HCT116 (cell line): ENCODE measurements around the gene PRKD2. TPM values are rescaled to one million over a fixed set of nuclear protein-coding genes. Genes with fewer than 3 reads are reported as not detected.
A peak's percentile ranks its signal among the peaks of the same experiment; 100 is the strongest.

ENCODE experiments used
- ATAC-seq: fragments of 200-7000 bp; cut with Tn5 transposase; 2 replicates; pipeline ENCODE4 v1.9.1; 2020; ENCODE audit warnings: mild to moderate bottlenecking, moderate library complexity
- BruUV-seq: library from RNA; stranded (reverse); fragments of 400-500 nt; replicated peaks from 2 replicates; lab custom pipeline; 2021; lab: Mats Ljungman, UMichigan
- CTCF ChIA-PET: fragments of 300-600 bp; sonication (Branson Sonifier 250); formaldehyde crosslinking; loops from one replicate; lab custom pipeline; 2021; ENCODE audit warnings: antibody characterized with exemption; lab: Charles Lee
- POLR2A ChIA-PET: fragments of 300-600, 350-600 bp; sonication (Branson Sonifier 250); formaldehyde crosslinking; loops from one replicate; lab custom pipeline; 2021; ENCODE audit warnings: antibody characterized with exemption; lab: Charles Lee
- RAD21 ChIA-PET, 2 experiments: fragments of 300-600 bp; sonication (Branson Sonifier 250); formaldehyde crosslinking; loops; one replicate each; lab custom pipeline; 2023; ENCODE audit warnings: low total read pairs in 2 of 2; ENCODE audit not compliant: uncharacterized antibody in 2 of 2, unreplicated experiment in 2 of 2, low non-redundant PET in 1 of 2; lab: Charles Lee
- DNase-seq: peaks from one replicate; pipeline ENCODE4 v3.0.0-alpha.2; 2010; ENCODE audit warnings: low read depth, low spot score
- H2AFZ ChIP-seq: fragments of 200-600 bp; shearing (Covaris generic), sonication (generic); 2 replicates; pipeline ENCODE4 v1.6.1; 2017; ENCODE audit warnings: low read depth, mixed run types, mixed read lengths, antibody characterized with exemption, low read length; ENCODE audit not compliant: poor library complexity, severe bottlenecking
- H3K27ac ChIP-seq: 2 replicates; pipeline ENCODE4 v1.5.1; 2012; ENCODE audit warnings: low read depth, low read length
- H3K27me3 ChIP-seq: fragments of 200-600 bp; sonication (generic); 2 replicates; pipeline ENCODE4 v1.6.1; 2016; ENCODE audit warnings: mixed run types, low read length, mixed read lengths; ENCODE audit not compliant: insufficient read depth
- H3K36me3 ChIP-seq, 2 experiments: fragments of 200-500 bp in 1 of 2; fragments of 200-600 bp in 1 of 2; sonication (Bioruptor generic) in 1 of 2; sonication (generic) in 1 of 2; 2 replicates each; pipeline versions ENCODE4 v1.5.1 to v1.6.1; 2014 to 2016; ENCODE audit warnings: low read length in 2 of 2, inconsistent platforms in 1 of 2, mixed read lengths in 1 of 2, mixed run types in 1 of 2; ENCODE audit not compliant: insufficient read depth in 2 of 2, control insufficient read depth in 1 of 2
- H3K4me1 ChIP-seq, 2 experiments: fragments of 200-600 bp in 1 of 2; sonication (generic) in 1 of 2; 2 replicates each; pipeline versions ENCODE4 v1.5.1 to v1.6.1; 2012 to 2017; ENCODE audit warnings: low read length in 2 of 2, inconsistent platforms in 1 of 2, mild to moderate bottlenecking in 1 of 2, mixed read lengths in 1 of 2, mixed run types in 1 of 2, moderate library complexity in 1 of 2; ENCODE audit not compliant: insufficient read depth in 2 of 2, control insufficient read depth in 1 of 2
- H3K4me2 ChIP-seq: fragments of 200-600 bp; sonication (generic); 2 replicates; pipeline ENCODE4 v1.6.1; 2017; ENCODE audit warnings: mixed run types, low read length, mixed read lengths
- H3K4me3 ChIP-seq, 2 experiments: fragments of 200-600 bp in 1 of 2; sonication (generic) in 1 of 2; replicated peaks in 1 of 2; 2 replicates each; pipeline ENCODE4 v1.5.1; 2011 to 2016; ENCODE audit warnings: low read length in 2 of 2, control low read depth in 1 of 2, low read depth in 1 of 2, mild to moderate bottlenecking in 1 of 2, mixed read lengths in 1 of 2, mixed run types in 1 of 2
- H3K79me2 ChIP-seq: fragments of 200-600 bp; sonication (generic); 2 replicates; pipeline ENCODE4 v1.6.1; 2017; ENCODE audit warnings: mild to moderate bottlenecking, mixed run types, low read length, moderate library complexity, mixed read lengths; ENCODE audit not compliant: insufficient read depth
- H3K9ac ChIP-seq: fragments of 200-600 bp; sonication (generic); 2 replicates; pipeline ENCODE4 v1.6.1; 2016; ENCODE audit warnings: low read length, mixed read lengths
- H3K9me2 ChIP-seq: fragments of 200-600 bp; sonication (generic), shearing (Covaris generic); 2 replicates; pipeline ENCODE4 v1.6.1; 2017; ENCODE audit warnings: mixed run types, mild to moderate bottlenecking, moderate library complexity; ENCODE audit not compliant: insufficient read depth
- H3K9me3 ChIP-seq, 2 experiments: fragments of 200-500 bp in 1 of 2; fragments of 200-600 bp in 1 of 2; sonication (Bioruptor generic) in 1 of 2; sonication (generic) in 1 of 2; 2 replicates each; pipeline ENCODE4 v1.6.1; 2014 to 2017; ENCODE audit warnings: low read length in 2 of 2, mixed read lengths in 2 of 2, inconsistent platforms in 1 of 2, low read depth in 1 of 2, mild to moderate bottlenecking in 1 of 2, mixed run types in 1 of 2, moderate library complexity in 1 of 2; ENCODE audit not compliant: control insufficient read depth in 1 of 2, insufficient read depth in 1 of 2
- H4K20me1 ChIP-seq: fragments of 200-600 bp; sonication (generic), shearing (Covaris generic); 2 replicates; pipeline ENCODE4 v1.6.1; 2017; ENCODE audit warnings: mixed run types, mild to moderate bottlenecking, moderate library complexity; ENCODE audit not compliant: insufficient read depth
- ELF1 ChIP-seq: IDR thresholded peaks from 2 replicates; pipeline ENCODE4 v1.6.1; 2012; ENCODE audit warnings: low read depth, borderline replicate concordance
- EZH2 ChIP-seq: fragments of 200-600 bp; sonication (generic); IDR thresholded peaks from 2 replicates; pipeline ENCODE4 v1.6.1; 2017; ENCODE audit warnings: antibody characterized with exemption, mixed run types
- EZH2phosphoT487 ChIP-seq: fragments of 200-600 bp; IDR thresholded peaks from 2 replicates; pipeline ENCODE4 v1.6.1; 2018; ENCODE audit warnings: antibody characterized with exemption, borderline replicate concordance
- FOSL1 ChIP-seq: IDR thresholded peaks from 2 replicates; pipeline ENCODE4 v1.6.1; 2012; ENCODE audit warnings: low read depth
- SIN3A ChIP-seq: IDR thresholded peaks from 2 replicates; pipeline ENCODE4 v1.6.1; 2012; ENCODE audit warnings: low read depth
- SP1 ChIP-seq: IDR thresholded peaks from 2 replicates; pipeline ENCODE4 v1.6.1; 2012; ENCODE audit warnings: low read depth
- SRF ChIP-seq: IDR thresholded peaks from 2 replicates; pipeline ENCODE4 v1.6.1; 2012; ENCODE audit warnings: low read depth
- TCF7L2 ChIP-seq: IDR thresholded peaks from 2 replicates; pipeline ENCODE4 v1.7.0; 2011; ENCODE audit warnings: borderline replicate concordance, inconsistent platforms; ENCODE audit not compliant: insufficient read depth, insufficient read length; ENCODE audit errors: extremely low read depth
- ZFX ChIP-seq: fragments of 450-650 bp; IDR thresholded peaks from 2 replicates; pipeline ENCODE4 v1.6.1; 2017
- intact Hi-C: fragments of 100-400 bp; cut with micrococcal nuclease; formaldehyde crosslinking; loops from 2 replicates; pipeline ENCODE4 v1.10.0; 2022
- total RNA-seq: library from RNA; stranded (reverse); gene quantifications from one replicate; pipeline ENCODE4 v1.2.1, GENCODE V29; 2021; ENCODE audit not compliant: unreplicated experiment
- TF ChIP-seq, protein P1 (sequence below): IDR thresholded peaks from 2 replicates; pipeline ENCODE4 v1.6.1; 2012; ENCODE audit warnings: low read depth
- TF ChIP-seq, protein P2 (sequence below): IDR thresholded peaks from 2 replicates; pipeline ENCODE4 v1.6.1; 2011; ENCODE audit warnings: mild to moderate bottlenecking, low read length, moderate library complexity; ENCODE audit not compliant: insufficient replicate concordance; ENCODE audit errors: extremely low read depth
- TF ChIP-seq, protein P3 (sequence below): IDR thresholded peaks from 2 replicates; pipeline ENCODE4 v1.6.1; 2012

PRKD2 gene
- total RNA-seq, 1 experiment from 2014 or later: 73.5 TPM

DNA sequence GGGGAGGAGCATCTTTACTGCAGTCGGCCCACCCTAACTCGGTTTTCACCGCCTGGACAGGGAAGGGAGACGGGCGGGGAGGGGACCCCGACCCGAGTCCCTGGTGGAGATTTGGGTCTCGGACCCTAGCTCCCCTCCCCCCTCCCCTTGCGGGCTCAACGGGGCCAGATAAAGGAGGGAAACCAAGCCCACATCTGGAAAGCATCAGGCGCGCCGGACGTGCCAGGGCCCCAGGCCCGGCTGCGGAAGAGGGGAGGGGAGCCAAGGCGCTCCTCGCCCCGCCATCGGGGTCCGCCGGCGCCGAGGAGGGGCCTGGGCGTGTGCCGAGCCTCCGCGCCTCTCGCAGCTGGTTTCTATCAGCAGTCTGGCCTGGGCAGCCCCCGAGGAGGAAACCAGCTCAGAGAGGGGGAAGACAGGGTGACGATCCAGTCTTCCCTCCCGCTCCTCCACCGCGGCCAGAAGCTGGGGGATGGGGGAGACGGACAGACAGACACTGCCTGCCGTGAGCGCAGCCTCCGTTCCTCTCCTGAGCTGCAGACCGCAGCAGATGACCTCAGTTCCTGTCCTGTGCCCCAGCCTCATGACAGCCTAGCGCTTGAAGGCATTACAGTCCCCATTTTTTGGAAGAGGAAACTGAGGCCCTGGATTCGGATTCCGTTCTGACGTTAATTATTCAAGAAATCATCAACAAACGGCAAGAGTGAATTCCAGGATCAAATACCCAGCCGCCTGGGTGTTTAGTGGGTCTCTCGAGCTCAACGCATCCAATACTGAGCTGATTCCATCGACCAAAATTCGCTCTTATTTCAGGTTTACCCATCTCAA is 77.3 kb downstream of the PRKD2 start:
- Histone ChIP-seq H3K9ac (no peak overlapping the region), H3K27ac (peak overlapping the region; percentile 62; the same call in 1 of the 2 replicates), H3K36me3 (no peaks in the 10 kb centered on the region), H3K79me2 (no peaks in the 10 kb centered on the region), H3K4me2 (peak overlapping the region; percentile 93), H3K9me2 (no peaks in the 10 kb centered on the region), H2AFZ (peak overlapping the region; percentile 95)
- intact Hi-C loops: no loop called here
- BruUV-seq: no TSS peak
- RAD21 ChIA-PET: no interaction called here
- CTCF ChIA-PET: interaction anchor here (1.0 kb wide), 1 partner anchor 25 kb away, joined by 3 read pairs; no protein-coding TSS in a partner anchor
- POLR2A ChIA-PET: no interaction called here
- DNase-seq: no peak
- TF ChIP-seq ZFX: no peak
- TF ChIP-seq, protein P1, sequence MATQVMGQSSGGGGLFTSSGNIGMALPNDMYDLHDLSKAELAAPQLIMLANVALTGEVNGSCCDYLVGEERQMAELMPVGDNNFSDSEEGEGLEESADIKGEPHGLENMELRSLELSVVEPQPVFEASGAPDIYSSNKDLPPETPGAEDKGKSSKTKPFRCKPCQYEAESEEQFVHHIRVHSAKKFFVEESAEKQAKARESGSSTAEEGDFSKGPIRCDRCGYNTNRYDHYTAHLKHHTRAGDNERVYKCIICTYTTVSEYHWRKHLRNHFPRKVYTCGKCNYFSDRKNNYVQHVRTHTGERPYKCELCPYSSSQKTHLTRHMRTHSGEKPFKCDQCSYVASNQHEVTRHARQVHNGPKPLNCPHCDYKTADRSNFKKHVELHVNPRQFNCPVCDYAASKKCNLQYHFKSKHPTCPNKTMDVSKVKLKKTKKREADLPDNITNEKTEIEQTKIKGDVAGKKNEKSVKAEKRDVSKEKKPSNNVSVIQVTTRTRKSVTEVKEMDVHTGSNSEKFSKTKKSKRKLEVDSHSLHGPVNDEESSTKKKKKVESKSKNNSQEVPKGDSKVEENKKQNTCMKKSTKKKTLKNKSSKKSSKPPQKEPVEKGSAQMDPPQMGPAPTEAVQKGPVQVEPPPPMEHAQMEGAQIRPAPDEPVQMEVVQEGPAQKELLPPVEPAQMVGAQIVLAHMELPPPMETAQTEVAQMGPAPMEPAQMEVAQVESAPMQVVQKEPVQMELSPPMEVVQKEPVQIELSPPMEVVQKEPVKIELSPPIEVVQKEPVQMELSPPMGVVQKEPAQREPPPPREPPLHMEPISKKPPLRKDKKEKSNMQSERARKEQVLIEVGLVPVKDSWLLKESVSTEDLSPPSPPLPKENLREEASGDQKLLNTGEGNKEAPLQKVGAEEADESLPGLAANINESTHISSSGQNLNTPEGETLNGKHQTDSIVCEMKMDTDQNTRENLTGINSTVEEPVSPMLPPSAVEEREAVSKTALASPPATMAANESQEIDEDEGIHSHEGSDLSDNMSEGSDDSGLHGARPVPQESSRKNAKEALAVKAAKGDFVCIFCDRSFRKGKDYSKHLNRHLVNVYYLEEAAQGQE: no peak
- TF ChIP-seq, all 23 proteins: peak for 0
- Histone ChIP-seq H3K4me3 (peak overlapping the region; percentile 37 to 64), H3K4me1 (peaks cover 11 to 22% of the 10 kb centered on the region in 2 experiments), H3K27me3 (no peaks in the 10 kb centered on the region), H4K20me1 (no peaks in the 10 kb centered on the region), H3K9me3 (no peaks in the 10 kb centered on the region)
- no peak for ATAC-seq

DNA sequence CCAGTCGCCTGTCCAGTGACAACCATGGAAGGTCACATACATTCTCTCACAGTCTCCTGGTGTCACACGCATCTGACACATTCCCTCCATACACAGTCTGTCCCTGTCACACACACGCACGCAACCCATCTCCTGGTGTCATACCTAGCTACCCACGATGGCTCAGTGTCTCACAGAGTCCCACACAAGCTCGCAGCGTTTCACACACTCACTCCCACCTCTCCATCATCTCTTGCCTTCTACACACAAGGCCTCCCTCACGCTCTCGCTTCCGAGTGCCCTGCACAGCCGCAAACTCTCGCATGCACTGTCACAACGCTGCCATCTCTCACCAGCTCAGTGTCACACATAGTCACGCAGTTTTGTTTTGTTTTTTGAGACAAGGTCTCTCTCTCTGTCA is 79.7 kb downstream of the PRKD2 start:
- Histone ChIP-seq H3K79me2 (no peaks in the 10 kb centered on the region), H3K9me2 (no peaks in the 10 kb centered on the region), H3K9ac (no peak overlapping the region), H3K4me3 (no peak overlapping the region), H3K4me2 (no peak overlapping the region), H3K4me1 (peaks cover 20 to 34% of the 10 kb centered on the region in 2 experiments), H3K27me3 (no peaks in the 10 kb centered on the region), H3K9me3 (no peaks in the 10 kb centered on the region), H4K20me1 (no peaks in the 10 kb centered on the region), H2AFZ (no peak overlapping the region), H3K36me3 (no peaks in the 10 kb centered on the region), H3K27ac (no peak overlapping the region)
- no TSS peak for BruUV-seq
- ATAC-seq: no peak
- POLR2A ChIA-PET: no interaction called here
- intact Hi-C loops: no loop called here
- RAD21 ChIA-PET: no interaction called here
- CTCF ChIA-PET: interaction anchor here (1.3 kb wide), 1 partner anchor 24 kb away, joined by 7 read pairs; the partner anchor contains the start of gene DACT3
- DNase-seq: no peak
- TF ChIP-seq ELF1 (no peak), TCF7L2 (no peak), FOSL1 (no peak), SP1 (no peak), EZH2phosphoT487 (no peak), SRF (no peak), SIN3A (no peak), EZH2 (no peak)
- TF ChIP-seq, protein P2, sequence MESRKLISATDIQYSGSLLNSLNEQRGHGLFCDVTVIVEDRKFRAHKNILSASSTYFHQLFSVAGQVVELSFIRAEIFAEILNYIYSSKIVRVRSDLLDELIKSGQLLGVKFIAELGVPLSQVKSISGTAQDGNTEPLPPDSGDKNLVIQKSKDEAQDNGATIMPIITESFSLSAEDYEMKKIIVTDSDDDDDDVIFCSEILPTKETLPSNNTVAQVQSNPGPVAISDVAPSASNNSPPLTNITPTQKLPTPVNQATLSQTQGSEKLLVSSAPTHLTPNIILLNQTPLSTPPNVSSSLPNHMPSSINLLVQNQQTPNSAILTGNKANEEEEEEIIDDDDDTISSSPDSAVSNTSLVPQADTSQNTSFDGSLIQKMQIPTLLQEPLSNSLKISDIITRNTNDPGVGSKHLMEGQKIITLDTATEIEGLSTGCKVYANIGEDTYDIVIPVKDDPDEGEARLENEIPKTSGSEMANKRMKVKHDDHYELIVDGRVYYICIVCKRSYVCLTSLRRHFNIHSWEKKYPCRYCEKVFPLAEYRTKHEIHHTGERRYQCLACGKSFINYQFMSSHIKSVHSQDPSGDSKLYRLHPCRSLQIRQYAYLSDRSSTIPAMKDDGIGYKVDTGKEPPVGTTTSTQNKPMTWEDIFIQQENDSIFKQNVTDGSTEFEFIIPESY: no peak
- TF ChIP-seq, protein P3, sequence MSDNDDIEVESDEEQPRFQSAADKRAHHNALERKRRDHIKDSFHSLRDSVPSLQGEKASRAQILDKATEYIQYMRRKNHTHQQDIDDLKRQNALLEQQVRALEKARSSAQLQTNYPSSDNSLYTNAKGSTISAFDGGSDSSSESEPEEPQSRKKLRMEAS: no peak
